ENCODE data around the gene RAE1.

The RAE1 gene

DNA sequence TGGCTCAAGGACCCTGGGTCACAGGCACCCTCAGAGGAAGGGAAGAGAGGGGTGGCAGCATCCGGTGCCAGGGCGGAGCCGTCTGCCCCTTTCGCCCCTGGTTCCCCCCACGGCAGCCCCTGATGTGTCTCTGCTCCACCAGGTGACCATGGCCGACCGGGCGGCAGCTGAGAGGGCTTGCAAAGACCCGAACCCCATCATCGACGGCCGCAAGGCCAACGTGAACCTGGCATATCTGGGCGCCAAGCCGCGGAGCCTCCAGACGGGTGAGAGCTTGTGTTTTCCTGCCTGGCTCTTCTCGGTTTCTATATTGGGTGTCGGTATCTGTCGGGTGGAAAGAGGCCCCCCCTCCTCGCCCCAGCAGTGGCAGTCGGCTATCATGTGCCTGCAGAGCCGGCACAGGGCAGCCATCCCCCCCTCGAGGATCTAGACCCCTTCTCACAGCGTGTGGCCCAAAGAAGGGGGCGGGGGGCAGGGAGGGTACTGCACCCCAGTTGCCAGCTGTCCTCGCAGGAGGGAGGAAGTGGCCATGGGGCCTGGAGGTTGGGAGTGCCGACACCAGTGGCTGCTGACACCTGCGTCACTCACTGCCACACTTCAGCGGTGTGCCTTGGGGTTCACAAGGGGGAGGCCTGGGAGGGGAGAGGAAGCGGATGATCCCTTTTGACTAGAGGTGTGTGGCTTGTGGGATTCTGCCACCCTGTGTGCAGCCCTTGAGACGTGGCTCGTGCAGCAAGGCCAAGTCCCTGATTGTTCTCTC, 41.6 kb downstream of the RAE1 start:
- peak; percentile 73 to 76 for DNase-seq
- TF ChIP-seq GATA1 (IDR thresholded peaks at IDR 0.05; ENCODE audit: low read depth, low read length) = no peak
- peak; percentile 51 for TF ChIP-seq POLR2A (IDR thresholded peaks at IDR 0.05; ENCODE audit: low read length)

- no peak for DNase-seq
- no peak for TF ChIP-seq GATA1 (IDR thresholded peaks at IDR 0.05; ENCODE audit: low read depth, low read length)
- no peak for TF ChIP-seq POLR2A (IDR thresholded peaks at IDR 0.05; ENCODE audit: low read length)
Observed at GRCh38 chr20:57393321-57394120, 42.5 kb downstream of the RAE1 start.

DNA sequence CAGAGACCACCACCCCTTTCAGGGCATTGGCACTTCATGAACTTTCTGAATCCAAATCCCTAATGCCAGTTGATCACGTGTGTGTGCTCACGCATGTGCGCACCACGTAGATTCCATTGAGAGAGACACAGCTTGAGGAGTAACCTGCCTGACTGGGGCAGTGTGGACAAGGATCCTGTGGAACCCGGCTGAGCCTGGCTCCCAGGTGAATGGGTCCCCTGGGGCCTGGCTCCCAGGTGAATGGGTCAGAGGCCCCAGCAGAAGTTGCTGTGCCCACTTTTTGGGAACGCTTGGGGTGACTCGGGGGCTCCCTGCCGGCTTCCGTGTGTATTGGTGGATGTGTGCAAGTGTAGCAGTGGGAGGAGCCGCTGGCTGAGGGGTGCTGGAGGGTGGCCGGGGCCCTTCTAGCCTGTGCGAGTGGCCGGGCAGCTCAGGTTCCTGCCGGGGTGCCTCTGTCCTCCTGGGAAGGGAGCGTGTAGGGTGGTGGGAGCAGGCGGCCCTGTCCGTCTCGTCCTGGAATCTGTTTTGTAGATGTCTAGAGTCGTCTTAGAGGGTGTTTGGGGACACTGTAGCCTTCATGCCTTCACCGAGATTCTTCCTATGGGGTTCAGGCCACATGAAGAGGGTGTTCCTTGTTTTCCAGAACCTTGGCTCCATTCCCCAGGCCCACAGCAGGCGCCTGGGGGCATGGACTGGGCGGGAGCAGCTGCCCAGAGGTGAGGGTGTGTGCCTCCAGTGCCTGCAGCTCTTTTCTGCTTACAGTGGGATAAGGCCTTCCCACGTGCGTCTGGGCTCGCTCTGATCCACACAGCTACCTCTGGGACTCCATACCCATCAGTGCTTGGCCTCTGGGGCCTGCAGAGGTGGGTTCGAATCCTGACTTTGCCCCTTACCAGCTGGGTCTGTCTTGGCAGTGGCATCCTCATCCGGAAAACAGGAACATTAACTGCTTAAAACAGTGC, 43.3 kb downstream of the RAE1 start:
- DNase-seq = no peak
- TF ChIP-seq POLR2A (IDR thresholded peaks at IDR 0.05; ENCODE audit: low read length) (peak; percentile 14), GATA1 (IDR thresholded peaks at IDR 0.05; ENCODE audit: low read depth, low read length) (no peak)

DNA sequence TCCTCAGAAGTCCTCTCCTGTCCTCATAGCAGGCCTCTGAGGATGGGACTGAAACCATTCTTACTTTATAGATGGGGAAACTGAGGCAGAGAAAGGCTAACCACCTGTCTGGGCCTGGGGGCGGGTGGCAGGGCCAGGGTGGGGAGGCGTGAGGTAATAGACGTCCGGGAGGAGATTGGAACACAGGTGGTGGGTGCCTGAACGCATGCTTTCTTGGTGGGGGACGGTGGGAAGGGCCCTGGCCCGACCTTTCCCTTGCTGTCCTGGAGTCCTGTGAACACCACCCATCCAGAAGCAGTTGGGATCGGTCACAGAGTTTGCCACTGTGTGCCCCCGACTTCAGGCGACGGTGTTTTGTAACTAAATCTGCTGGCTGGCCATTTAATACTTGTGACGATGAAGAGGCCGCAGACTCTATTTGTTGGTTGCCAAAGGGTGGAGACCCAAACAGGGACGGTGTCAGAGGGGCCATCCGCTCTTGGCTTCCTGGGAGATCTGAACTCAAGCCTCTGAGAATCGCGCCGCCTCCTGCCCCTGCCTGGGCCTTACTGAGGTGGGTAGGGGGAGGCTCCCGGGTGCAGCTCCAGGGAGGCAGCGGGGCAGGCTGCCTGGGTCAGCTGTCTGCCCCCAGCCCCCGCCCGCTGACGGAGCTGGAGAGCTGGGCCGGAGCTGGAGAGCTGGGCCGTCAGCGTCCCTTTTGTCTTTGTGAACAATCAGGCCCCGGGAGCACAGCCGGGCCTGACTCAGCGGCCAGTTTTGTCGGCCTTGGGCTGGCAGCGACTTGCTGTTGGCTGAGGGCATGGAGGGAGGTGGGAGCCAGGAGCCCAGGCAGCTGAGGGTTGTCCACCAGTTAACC, 44.3 kb downstream of the RAE1 start:
- no peak for DNase-seq
- TF ChIP-seq GATA1 (IDR thresholded peaks at IDR 0.05; ENCODE audit: low read depth, low read length) (no peak), POLR2A (IDR thresholded peaks at IDR 0.05; ENCODE audit: low read length) (no peak)

DNA sequence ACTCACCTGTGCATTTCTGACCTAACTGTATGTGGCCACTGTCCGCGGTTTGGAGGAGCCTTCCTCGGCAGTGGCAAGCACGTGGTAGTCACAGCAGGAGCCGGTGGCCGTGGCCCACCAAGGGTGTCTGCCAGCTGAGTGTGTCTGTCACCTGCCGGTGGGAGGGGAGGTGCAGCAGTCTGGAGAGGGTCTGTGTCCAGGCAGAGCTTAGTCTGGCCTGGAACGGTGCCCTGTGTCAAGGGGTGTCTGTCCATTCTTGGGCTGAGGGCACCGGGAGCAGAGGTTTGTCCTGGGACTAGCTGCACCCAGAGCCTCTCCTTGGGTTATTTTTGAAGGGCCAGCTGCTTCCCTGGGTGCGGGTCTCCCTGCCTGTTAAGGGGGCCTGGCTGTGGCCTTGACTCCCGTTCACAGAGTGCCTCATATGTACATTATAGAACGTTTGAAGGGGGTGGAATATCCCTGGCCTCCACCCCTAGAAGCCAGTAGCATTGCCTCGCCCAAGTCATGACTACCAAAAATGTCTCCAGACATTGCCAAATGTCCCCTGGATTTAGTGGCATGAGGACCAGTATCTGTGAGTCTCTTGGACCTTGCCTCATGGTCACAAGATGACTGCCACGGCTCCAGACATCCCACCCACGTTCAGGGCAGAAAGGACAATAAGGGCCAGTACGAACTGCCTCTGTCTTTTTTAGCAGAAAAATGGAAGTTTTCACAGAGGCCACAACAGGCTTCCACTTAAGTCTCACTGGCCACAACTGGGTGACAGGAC, 45.3 kb downstream of the RAE1 start:
- DNase-seq = no peak
- TF ChIP-seq POLR2A (IDR thresholded peaks at IDR 0.05; ENCODE audit: low read length) = no peak
- TF ChIP-seq GATA1 (IDR thresholded peaks at IDR 0.05; ENCODE audit: low read depth, low read length) = no peak

DNA sequence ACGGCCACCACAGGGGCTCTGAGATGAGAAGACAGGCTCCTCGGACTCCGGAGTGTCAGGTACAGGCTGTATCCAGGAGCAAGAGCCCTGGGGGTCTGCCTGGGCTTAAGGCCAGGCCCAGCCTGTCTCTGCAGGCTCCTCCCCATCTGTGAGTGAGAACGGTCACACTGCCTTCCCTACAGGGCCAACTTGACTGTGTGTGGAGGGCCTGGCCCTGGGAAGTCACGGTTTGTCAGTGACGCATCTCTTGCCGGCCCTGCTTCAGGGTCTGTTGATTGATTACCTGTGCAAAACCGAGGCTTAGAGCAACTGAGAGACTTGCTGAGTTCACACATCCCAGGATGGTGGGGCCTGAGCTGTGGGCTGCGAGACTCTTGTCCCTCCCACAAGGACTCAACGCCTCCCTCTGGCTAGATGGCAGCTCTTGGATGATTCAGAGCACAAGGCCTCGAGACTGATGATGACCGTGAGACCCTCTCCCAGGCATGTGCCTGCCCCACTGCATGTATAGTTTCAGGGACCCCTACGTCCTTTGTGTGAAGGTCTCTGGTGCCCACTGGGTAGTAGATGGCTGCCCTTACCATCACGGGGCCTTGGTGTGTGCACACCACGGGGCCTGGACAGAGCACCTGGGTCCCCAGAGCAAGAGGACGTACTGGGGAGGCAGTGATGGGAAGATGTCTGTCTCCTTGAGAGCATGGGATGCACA, 46.1 kb downstream of the RAE1 start:
- peak; percentile 31 for TF ChIP-seq POLR2A (IDR thresholded peaks at IDR 0.05; ENCODE audit: low read length)
- no peak for TF ChIP-seq GATA1 (IDR thresholded peaks at IDR 0.05; ENCODE audit: low read depth, low read length)
- no peak for DNase-seq

DNA sequence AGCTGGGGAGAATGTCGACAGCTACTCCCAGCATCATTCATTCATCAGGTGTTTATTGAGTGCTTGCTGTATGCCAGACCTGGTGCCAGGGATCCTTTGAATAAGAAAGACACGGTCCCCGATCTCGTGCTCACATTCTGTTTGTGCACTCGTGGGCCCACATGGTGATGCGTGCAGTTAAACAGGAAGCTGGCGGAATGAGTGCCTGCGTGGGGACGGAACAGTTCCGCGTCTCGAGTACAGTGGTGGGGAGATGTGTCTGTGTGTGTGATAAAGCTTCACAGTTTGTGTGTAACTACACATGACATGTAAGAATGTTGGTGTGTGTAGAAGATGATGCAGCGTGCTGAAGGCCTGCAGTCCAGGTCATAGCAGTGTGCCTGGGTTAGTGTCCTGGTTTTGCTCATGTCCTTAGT, 46.6 kb downstream of the RAE1 start:
- TF ChIP-seq GATA1 (IDR thresholded peaks at IDR 0.05; ENCODE audit: low read depth, low read length) (no peak), POLR2A (IDR thresholded peaks at IDR 0.05; ENCODE audit: low read length) (peak; percentile 25)
- no peak for DNase-seq

DNA sequence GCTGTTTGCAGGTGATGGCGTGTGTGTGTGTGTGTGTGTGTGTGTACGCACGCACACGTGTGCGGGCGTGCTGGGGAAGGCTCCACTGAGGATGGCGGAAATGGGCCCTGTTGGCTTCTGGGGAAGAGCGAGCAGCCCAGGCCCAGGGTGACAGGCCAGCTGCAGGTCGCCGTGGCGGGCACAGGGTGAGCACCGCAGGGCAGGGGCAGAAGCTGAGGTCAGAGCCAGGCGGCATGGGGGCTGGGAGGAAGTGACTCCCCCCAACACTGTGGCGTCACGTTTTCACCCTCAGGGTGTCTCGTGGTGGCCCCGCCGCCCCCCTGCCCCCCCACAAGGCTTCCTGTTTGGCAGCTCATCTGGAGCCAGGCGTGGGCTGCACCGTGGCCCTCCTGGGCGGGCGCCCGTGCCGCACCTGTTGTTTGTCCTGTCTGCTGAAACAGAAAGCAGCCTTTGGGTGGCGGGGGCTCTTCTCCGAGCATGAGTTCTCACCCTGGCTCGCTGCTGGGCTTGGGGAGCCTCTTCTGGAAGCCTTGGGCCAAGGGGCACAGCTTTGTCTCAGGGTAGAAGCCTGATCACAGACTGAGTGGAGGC, 47.3 kb downstream of the RAE1 start:
- TF ChIP-seq POLR2A (IDR thresholded peaks at IDR 0.05; ENCODE audit: low read length) (no peak), GATA1 (IDR thresholded peaks at IDR 0.05; ENCODE audit: low read depth, low read length) (no peak)
- DNase-seq = no peak

GRCh38 chr20:57398901-57399535, 48.0 kb downstream of the RAE1 start:
- TF ChIP-seq GATA1 (IDR thresholded peaks at IDR 0.05; ENCODE audit: low read depth, low read length) (no peak), POLR2A (IDR thresholded peaks at IDR 0.05; ENCODE audit: low read length) (no peak)
- no peak for DNase-seq

GRCh38 chr20:57399587-57400155, 48.6 kb downstream of the RAE1 start:
- DNase-seq = no peak
- TF ChIP-seq GATA1 (IDR thresholded peaks at IDR 0.05; ENCODE audit: low read depth, low read length) (no peak), POLR2A (IDR thresholded peaks at IDR 0.05; ENCODE audit: low read length) (no peak)

Data from erythroblast (primary cell).